Cardiac fibroblast (primary cell): ENCODE data around the gene TANGO2.

Source experiments
- DNase-seq, 2 donors: peaks; one replicate each; pipeline versions ENCODE4 v3.0.0 to v3.0.0-alpha.2; 2010; ENCODE audit warnings: low read depth in 2 of 2
- H3K4me3 ChIP-seq, 2 donors: replicated peaks in 1 of 2; 1 replicate in 1 of 2; 2 replicates in 1 of 2; pipeline ENCODE4 v1.5.1; 2011; ENCODE audit warnings: low read depth in 2 of 2, low read length in 2 of 2, mild to moderate bottlenecking in 2 of 2, moderate library complexity in 1 of 2
- CTCF ChIP-seq: IDR thresholded peaks from one replicate; pipeline ENCODE4 v1.5.1; 2011; ENCODE audit warnings: low read depth, mild to moderate bottlenecking, low read length, inconsistent platforms

Gene TANGO2

GRCh38 chr22:20020533-20021195 lies at the start of gene TANGO2:
TANGO2 (plus strand) TSS chr22:20021110; CDS start chr22:20036799, 15,689 bp downstream.
- no peak for TF ChIP-seq CTCF
- peak within 1 kb of the TSS; percentile 76 to 91 for H3K4me3 ChIP-seq
- DNase-seq: peak; percentile 84 to 92

- no peak overlapping the region for H3K4me3 ChIP-seq
- no peak for TF ChIP-seq CTCF
- no peak for DNase-seq
Measured at GRCh38 chr22:19971276-19972124, 49.4 kb upstream of the TANGO2 start.

GRCh38 chr22:19972251-19972650 lies 48.7 kb upstream of the TANGO2 start:
- H3K4me3 ChIP-seq: no peak overlapping the region
- no peak for TF ChIP-seq CTCF
- DNase-seq: no peak

GRCh38 chr22:19972652-19973550 lies 48.0 kb upstream of the TANGO2 start:
- TF ChIP-seq CTCF: no peak
- DNase-seq: no peak
- no peak overlapping the region for H3K4me3 ChIP-seq

- H3K4me3 ChIP-seq: no peak overlapping the region
- no peak for TF ChIP-seq CTCF
- DNase-seq: no peak
Measured at GRCh38 chr22:19973551-19974267, 47.2 kb upstream of the TANGO2 start.
